Measurements from ENCODE around the gene MSANTD3.

GRCh38 chr9:100489836-100490235 lies 62.9 kb downstream of the MSANTD3 start:
- TF ChIP-seq CTCF (conservative IDR thresholded peaks at IDR 0.05; ENCODE audit: low read depth, low read length) = no peak
- no peak for TF ChIP-seq EZH2 (IDR thresholded peaks at IDR 0.05; ENCODE audit: borderline replicate concordance, low read depth, low read length, poor library complexity, severe bottlenecking)

Measured in A673 (cell line).